ENCODE results near the gene UNC93B1. TPM values are rescaled to one million over a fixed set of nuclear protein-coding genes. Genes with fewer than 3 reads are reported as not detected.

The UNC93B1 gene
- total and polyA plus RNA-seq, 2 of the 13 experiments (the other 11 are each of a cell fraction or from before 2014, with no cell fraction given), result 8.8 to 18.9 TPM

DNA sequence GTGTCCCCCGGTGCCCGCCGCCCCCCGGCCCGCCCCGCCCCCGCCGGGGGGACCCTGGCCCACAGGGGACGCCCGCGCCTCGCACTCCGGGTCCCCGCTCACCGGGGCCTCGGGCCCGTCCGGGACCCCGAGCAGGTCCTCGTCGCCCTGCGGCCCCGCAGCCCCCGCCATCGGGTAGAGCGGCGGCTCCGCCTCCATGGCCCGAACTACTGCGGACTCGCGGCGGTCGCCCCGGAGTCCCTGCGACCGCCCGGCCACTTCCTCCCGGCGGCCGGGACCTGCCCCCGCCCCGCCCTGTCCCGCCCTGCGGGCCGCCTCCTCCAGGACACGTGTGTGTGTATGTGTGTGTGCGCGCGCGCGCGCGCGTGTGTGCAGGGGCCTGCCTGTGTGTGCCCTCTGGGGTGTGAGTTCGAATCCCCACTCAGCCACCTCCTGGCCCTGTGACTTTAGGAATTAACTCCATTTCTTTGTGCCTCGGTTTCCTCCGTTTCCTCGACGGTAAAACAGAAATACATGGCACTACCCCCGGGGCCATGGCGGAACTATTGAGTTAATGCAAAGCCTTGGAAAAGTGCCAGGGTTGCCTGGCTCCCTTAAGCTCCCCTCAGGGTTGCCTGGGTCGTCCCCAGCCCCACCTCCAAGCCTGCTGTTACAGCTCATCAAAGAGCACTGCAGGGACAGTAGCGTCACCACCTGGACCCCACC is at the start of gene UNC93B1 (continued):
- TF ChIP-seq ASH2L (IDR thresholded peaks at IDR 0.05; ENCODE audit: insufficient read length, low read depth, low read length) (peak; percentile 27), SUZ12 (IDR thresholded peaks at IDR 0.05; ENCODE audit: low read depth, low read length) (no peak), ZBTB1 (CRISPR knock-in tag; IDR thresholded peaks at IDR 0.05; ENCODE audit: borderline replicate concordance) (no peak), ZNF709 (CRISPR knock-in tag; IDR thresholded peaks at IDR 0.05) (0 out of 2 replicates have a peak, but pooled peaks have one; percentile 44), MAZ (IDR thresholded peaks at IDR 0.05; ENCODE audit: borderline replicate concordance, low read depth, low read length) (peak; percentile 64; the same call in 1 of the 2 replicates), MAZ (CRISPR knock-in tag; IDR thresholded peaks at IDR 0.05; ENCODE audit: low read depth) (peak; percentile 49; the same call in 1 of the 2 replicates), ZNF720 (CRISPR knock-in tag; IDR thresholded peaks at IDR 0.05) (no peak), ZNF430 (CRISPR knock-in tag; IDR thresholded peaks at IDR 0.05) (0 out of 2 replicates have a peak, but pooled peaks have one; percentile 15), HMGA1 (CRISPR knock-in tag; conservative IDR thresholded peaks at IDR 0.05) (no peak), PPARG (CRISPR knock-in tag; conservative IDR thresholded peaks at IDR 0.05) (0 out of 2 replicates have a peak, but pooled peaks have one; percentile 23), ZNF30 (CRISPR knock-in tag; IDR thresholded peaks at IDR 0.05) (no peak), ZNF775 (CRISPR knock-in tag; IDR thresholded peaks at IDR 0.05; ENCODE audit: borderline replicate concordance) (no peak), ZNF343 (CRISPR knock-in tag; IDR thresholded peaks at IDR 0.05) (no peak), ZNF781 (CRISPR knock-in tag; IDR thresholded peaks at IDR 0.05; ENCODE audit: borderline replicate concordance, not compliant biosample characterization) (no peak), TCF7L2 (IDR thresholded peaks at IDR 0.05; ENCODE audit: low read depth, low read length) (no peak), MBNL3 (CRISPR knock-in tag; conservative IDR thresholded peaks at IDR 0.05) (no peak)
- TF ChIP-seq, protein P1, sequence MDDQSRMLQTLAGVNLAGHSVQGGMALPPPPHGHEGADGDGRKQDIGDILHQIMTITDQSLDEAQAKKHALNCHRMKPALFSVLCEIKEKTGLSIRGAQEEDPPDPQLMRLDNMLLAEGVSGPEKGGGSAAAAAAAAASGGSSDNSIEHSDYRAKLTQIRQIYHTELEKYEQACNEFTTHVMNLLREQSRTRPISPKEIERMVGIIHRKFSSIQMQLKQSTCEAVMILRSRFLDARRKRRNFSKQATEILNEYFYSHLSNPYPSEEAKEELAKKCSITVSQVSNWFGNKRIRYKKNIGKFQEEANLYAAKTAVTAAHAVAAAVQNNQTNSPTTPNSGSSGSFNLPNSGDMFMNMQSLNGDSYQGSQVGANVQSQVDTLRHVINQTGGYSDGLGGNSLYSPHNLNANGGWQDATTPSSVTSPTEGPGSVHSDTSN (CRISPR knock-in tag; IDR thresholded peaks at IDR 0.05; ENCODE audit: borderline replicate concordance), result no peak
- TF ChIP-seq, protein P2, sequence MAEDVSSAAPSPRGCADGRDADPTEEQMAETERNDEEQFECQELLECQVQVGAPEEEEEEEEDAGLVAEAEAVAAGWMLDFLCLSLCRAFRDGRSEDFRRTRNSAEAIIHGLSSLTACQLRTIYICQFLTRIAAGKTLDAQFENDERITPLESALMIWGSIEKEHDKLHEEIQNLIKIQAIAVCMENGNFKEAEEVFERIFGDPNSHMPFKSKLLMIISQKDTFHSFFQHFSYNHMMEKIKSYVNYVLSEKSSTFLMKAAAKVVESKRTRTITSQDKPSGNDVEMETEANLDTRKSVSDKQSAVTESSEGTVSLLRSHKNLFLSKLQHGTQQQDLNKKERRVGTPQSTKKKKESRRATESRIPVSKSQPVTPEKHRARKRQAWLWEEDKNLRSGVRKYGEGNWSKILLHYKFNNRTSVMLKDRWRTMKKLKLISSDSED (CRISPR knock-in tag; IDR thresholded peaks at IDR 0.05), result no peak
- TF ChIP-seq, protein P3, sequence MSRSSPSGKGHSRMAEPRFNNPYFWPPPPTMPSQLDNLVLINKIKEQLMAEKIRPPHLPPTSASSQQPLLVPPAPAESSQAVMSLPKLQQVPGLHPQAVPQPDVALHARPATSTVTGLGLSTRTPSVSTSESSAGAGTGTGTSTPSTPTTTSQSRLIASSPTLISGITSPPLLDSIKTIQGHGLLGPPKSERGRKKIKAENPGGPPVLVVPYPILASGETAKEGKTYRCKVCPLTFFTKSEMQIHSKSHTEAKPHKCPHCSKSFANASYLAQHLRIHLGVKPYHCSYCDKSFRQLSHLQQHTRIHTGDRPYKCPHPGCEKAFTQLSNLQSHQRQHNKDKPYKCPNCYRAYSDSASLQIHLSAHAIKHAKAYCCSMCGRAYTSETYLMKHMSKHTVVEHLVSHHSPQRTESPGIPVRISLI (CRISPR knock-in tag; IDR thresholded peaks at IDR 0.05; ENCODE audit: borderline replicate concordance), result no peak; the same call in 1 of the 2 replicates
- TF ChIP-seq, protein P4, sequence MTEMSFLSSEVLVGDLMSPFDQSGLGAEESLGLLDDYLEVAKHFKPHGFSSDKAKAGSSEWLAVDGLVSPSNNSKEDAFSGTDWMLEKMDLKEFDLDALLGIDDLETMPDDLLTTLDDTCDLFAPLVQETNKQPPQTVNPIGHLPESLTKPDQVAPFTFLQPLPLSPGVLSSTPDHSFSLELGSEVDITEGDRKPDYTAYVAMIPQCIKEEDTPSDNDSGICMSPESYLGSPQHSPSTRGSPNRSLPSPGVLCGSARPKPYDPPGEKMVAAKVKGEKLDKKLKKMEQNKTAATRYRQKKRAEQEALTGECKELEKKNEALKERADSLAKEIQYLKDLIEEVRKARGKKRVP (CRISPR knock-in tag; IDR thresholded peaks at IDR 0.05), result no peak
- TF ChIP-seq, protein P5, sequence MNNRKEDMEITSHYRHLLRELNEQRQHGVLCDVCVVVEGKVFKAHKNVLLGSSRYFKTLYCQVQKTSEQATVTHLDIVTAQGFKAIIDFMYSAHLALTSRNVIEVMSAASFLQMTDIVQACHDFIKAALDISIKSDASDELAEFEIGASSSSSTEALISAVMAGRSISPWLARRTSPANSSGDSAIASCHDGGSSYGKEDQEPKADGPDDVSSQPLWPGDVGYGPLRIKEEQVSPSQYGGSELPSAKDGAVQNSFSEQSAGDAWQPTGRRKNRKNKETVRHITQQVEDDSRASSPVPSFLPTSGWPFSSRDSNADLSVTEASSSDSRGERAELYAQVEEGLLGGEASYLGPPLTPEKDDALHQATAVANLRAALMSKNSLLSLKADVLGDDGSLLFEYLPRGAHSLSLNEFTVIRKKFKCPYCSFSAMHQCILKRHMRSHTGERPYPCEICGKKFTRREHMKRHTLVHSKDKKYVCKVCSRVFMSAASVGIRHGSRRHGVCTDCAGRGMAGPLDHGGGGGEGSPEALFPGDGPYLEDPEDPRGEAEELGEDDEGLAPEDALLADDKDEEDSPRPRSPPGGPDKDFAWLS (CRISPR knock-in tag; IDR thresholded peaks at IDR 0.05; ENCODE audit: borderline replicate concordance), result no peak
- TF ChIP-seq, protein P6, sequence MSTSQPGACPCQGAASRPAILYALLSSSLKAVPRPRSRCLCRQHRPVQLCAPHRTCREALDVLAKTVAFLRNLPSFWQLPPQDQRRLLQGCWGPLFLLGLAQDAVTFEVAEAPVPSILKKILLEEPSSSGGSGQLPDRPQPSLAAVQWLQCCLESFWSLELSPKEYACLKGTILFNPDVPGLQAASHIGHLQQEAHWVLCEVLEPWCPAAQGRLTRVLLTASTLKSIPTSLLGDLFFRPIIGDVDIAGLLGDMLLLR (CRISPR knock-in tag; IDR thresholded peaks at IDR 0.05), result no peak
